HG03280 (cell line): ENCODE results near the gene CPEB4.

Experiments used
- ATAC-seq: cut with Tn5 transposase; IDR thresholded peaks from one replicate; pipeline ENCODE4 v1.9.1; 2021; ENCODE audit warnings: mild to moderate bottlenecking, moderate library complexity; ENCODE audit not compliant: unreplicated experiment

CPEB4 gene

DNA sequence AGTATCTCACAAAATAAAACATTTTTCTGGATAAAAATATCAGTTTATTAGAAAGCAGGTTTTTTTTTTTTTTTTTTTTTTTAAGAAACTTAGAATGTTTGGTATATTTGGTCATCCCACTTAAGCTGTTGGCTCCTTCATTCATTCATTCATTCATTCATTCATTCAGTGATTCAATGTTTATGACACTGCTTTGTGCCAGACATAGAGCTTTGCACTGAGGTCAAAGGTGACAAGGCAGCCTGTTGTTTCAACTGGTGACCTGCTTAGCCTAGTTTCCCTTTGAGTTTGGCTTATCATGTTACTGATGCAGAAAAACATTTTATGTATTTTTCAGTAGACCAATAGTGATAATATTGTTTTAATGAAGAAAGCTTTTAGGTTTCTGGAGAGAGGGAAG is 23.5 kb downstream of the CPEB4 start:
- no peak for ATAC-seq

DNA sequence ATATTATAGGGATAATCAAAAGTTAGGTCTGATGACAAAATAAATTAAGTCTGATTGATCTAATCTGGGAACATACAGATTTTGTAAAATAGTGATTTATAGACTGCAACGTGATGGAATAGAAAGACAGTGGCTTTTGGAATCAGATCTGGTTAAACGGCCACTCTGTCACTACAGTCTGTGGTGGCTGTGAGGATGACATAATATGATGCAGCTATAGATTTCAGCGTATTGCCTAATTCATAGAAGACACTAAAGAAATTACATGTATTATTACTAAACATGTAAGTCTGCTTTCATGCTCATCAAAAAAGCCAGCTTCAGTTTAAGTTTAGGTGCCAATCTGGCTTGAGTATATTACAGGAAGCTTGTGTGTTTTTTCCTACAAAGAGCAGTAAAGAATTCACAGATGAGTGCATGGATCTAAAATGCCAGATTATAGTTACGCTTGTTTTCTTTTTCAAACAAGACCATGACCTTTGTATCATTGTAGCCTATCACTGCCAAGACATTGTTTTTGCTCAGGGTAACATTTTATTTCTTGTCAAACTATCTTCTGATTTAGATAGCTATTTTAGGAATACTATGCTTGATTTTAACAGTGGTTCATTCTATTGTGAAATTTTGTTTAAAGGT is 25.7 kb downstream of the CPEB4 start:
- no peak for ATAC-seq

DNA sequence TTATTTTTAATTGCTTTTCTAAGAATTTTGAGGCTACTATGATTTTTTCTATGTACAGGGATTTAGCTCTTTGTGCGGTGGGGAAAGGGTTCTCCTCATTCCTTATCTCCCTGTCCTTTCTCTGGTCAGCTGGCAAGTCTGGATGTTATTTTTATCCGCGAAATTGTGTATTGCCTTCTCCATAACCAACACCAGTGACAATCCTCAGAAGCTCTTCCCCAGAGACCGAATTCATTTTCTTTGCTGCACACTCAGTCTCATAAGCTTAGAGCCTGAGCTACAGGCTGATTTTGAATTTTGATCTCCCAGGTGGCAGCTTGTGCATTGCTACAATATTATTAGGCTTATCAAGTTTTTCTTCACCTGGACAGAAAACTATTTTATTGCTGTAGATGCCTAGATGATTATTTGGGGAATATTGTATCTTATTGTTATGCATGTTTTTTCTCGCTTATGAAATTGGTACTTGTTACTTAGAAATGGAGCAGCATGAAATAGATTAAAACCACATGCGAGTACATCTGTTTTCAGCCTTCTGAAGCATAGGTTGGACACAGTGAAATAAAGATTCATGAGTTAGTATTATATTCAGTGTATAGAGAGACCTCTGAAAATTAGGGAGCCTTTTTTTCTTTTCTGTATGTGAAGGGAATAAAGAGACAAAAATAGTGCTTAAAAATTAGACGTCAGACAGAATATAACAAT is 27.3 kb downstream of the CPEB4 start:
- ATAC-seq: no peak

DNA sequence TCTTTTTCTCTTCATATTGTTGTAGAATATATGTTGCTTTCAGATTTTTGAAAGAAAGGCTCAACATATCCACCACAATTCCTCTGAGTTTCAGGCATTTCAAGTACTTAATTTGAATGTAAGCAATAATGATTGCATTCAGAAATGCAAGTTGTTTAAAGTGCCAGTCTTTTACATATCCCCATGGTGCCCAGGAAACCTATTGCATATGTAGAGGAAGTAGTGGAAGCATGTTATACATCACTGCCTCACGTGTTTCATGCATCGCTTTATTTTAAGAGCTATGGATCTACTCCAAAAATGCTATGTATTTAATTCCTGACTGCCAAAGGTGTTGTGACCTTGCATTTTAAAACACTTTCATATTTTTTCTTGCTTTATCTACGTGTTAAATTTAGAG is 28.1 kb downstream of the CPEB4 start:
- ATAC-seq: no peak

DNA sequence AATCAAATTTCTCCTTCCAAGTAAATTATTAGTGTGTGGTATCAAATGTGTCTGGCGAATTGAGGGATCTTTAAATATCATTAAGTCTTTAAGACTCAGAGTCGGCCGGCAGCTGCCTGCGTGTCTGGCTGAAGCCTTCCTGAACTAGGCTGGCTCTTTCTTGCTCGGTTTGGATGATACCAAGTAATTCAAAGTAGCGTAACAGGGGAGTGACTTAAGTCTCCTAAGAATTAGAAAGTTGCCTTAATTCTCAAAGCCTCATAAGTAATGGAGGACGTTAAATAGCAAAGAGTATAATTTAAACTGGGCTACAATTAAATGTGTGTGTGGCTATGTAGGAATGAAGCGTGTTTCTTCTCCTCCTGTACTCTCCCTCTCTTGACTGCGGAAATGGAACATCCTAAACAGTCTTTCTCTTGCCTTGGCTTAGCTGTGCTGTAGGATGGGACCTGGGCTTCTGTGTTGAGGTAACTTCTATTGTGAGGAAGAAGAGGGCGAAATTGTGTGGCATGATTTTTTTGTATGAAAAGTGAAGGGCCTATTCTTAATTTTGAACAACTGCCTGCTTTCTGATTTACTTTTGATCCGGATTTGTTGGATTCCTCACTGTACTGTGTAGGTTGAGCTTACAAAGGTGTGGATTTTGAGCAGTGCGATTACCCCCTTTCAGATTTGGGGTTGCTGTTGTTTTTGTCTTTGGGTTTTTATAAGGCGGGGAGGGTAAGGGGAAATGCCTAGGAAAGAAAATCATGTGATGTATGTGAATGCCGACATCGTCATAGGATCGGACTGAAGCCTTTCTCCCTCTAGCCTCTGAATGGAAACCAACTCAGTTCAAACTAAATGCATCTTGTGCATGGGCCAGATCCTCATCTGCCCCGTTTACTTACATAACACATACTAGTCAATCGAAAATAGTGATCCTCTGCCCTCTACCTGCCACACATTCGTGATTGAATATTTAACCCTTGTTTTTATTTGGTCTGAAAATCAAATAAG is 29.9 kb downstream of the CPEB4 start:
- peak; percentile 93 for ATAC-seq

DNA sequence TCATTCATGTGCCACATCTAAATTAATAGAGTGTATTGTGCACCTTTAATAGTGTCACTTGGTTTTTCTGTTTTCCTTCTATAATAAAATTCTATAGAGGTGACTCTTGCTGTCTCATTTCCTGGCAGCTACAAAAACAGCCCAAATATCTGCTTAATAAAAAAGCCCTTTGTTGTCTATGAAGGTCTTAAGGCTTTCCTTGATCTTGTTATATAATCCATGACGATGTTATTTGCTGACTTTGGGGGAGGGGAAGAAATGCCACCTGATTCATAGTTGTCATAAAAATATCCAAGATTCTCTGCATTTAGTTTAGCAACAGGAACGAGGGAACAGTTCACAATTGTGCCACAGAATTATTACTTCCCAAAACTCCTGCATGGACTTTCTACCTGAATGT is 31.3 kb downstream of the CPEB4 start:
- ATAC-seq: no peak

DNA sequence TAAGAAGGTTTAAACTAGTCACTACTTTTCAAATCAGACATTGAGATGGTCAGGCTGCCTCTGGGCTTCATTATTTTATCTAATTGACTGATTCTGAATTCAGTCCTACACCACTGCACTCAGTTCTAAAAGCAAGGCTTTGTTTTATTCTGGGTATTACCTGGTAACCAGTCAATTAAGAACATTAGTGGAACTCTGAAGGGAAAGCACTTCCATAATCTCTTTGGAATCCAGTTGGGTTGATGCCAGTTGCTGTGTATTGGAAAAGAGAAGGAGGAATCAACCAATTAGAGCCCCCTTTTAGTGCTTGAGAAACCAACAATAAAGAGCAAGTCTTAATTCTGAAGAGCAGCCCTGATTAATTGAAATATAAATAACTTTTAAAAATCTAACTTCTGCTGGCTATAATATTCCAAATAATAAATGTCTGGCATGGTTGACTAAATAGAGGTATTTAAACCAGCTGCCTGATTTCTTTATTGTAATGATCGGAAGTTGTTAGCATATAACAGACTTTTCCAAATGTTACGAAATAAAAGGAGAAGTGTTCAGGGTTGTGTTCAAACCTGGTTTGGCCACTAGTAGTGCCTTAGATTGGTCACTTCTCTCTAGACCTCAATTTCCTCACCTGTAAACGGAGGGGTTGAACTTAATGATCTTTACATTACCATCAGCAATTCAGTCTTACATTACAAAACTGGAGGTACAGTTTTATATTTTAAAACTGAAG is 32.0 kb downstream of the CPEB4 start:
- ATAC-seq: no peak

DNA sequence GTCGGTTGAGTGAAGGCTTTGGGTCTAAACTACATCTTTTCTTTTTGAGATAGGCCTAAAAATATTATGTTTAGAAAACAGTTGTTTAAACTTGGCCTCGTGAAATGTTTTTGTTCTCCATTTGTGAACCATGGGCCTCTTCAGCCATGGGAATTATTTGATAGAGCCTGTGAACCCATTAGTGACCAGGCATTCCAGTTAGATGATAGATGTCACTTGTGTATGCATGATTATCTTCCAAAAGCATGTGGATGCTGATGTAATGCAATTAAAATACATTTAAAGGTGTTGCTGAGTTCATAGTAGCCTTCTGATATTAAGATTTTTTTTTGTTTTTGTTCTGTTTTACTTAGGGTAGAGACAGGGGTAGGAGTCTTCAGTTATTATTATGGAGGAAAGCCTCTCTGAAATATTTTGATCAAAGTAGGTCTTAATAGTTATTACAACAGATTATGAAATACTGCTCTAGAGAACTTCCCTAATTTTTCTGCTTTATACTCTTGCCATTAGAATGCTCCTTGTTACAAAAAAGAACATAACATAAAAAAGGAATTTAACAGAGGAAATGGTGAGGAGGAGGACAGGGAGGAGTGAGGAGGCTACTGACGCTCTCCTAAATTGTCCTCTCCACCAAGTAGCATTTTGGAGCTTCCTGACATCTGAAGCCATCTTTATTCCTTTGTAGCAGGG is 32.9 kb downstream of the CPEB4 start:
- no peak for ATAC-seq

DNA sequence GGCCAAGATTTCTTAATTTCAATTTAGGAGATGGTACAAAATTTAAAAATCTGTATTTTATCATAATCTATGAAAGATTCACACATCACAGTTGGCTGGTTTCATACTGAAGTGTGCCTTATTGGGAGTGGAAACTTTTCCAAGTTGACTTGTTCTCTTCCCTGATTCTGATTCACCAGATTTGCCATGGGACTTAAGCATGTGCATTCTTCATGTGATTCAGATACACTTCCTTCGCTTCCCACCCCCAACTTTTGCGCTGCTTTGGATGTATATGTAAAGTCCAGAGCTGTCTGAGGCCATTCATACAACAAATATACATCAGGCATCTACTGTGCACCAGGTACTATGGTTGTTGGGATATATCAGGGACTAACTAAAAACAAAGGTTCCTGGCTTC is 34.4 kb downstream of the CPEB4 start:
- no peak for ATAC-seq

DNA sequence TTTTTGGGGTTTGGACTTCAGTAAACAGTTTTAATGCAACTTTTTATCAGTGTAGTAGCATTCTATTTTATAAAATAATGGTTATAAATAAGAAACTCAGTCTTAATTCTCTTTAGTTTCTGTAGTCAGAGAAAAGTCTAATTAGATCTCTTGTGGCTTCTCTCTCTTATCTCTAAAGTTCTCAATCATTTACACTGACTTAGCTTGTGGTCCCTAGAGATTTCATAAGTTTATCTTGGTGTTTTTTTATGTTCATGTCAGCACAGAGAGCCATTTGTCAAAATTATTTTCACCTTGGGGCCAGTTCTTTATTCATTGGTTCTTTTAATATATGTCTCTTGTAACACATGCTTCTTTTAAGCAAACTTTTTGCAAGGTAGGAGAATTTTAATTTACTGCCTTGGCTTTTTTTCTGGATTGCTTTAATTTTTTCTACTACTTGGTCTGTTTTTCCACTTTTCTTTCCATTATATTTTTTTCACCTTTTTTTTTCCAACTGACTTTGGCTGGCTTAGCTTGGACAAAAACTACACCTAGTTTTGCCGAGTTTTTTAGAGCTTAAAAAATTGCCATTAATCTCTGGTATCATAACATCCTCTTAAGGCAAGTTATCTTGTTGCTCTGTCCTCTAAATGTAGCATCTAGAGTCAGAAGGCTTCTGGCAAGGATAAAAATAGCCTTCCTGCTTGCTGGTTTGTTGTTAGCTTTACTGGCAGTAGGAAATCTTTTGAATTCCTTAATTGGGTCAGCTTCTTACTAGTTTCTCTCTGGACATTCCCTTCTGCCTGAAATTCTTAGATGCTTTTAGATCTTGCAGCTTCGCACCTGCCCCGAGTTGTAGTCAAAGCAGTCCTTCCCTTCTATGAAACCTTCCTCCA is 35.3 kb downstream of the CPEB4 start:
- ATAC-seq: no peak

DNA sequence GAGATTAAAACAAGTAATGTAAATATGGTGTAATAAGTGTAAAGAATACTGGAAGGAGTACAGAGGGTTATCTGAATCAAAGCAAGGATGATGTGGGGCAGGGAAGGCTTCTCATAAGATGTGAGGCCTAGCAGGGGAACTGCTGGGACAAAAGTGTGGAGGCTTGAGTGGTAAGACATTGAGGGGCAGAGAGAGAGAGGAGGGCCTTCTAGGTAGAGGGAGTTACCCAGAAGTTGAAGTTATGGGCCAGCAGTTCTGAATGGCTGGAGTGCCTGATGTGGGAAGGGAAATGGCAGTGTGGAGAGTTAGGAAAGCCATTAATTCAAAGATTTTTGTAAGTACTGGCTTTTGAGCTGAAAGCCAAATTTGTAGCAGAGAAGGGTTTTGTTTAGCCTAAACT is 36.8 kb downstream of the CPEB4 start:
- no peak for ATAC-seq

DNA sequence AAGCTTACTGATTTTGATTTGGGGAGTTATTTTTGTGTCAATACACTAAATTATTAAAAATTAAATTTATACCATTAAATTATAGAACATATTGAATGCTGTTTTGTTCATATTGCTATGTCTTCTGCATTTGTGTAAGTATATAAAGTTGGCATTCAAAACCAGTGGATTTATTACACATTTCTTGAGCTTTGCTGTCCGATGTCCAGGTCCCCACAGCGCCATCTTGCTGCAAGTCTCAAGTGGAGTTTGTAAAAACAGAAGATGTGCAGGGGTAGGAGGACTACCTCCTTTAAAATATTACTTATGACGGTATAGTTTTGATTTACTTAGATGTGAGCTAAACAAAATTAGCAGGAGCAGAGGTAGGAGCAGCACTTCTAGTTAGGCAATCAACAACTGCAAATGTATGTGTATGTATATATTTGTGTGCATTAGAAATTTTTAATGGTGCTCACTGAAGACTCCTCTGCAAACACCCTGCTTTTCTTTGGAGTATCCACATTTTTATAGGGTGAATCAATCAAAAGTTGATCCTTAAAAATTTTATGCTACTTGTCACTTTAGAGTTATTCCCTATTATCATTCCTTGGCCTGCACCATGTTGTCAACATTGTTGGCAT is 37.4 kb downstream of the CPEB4 start:
- no peak for ATAC-seq

DNA sequence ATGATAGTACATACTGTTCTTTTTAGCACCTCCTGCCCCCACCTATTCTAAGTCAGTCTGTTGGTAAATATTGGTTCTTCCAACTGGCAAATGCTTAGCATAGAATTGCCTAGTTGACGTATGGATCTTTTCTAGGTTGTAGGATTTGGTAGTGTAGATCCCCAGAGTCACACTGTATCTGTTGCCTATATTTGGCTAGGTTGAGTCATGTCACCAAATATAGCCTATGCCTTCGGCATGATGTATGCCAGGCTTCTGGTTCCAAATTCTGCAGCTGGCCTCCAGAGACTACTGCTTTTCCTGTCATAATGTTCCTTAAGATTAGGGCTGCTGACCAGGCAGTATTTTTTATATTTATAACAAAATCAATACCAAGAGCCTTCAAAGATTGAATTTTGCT is 38.2 kb downstream of the CPEB4 start:
- no peak for ATAC-seq

DNA sequence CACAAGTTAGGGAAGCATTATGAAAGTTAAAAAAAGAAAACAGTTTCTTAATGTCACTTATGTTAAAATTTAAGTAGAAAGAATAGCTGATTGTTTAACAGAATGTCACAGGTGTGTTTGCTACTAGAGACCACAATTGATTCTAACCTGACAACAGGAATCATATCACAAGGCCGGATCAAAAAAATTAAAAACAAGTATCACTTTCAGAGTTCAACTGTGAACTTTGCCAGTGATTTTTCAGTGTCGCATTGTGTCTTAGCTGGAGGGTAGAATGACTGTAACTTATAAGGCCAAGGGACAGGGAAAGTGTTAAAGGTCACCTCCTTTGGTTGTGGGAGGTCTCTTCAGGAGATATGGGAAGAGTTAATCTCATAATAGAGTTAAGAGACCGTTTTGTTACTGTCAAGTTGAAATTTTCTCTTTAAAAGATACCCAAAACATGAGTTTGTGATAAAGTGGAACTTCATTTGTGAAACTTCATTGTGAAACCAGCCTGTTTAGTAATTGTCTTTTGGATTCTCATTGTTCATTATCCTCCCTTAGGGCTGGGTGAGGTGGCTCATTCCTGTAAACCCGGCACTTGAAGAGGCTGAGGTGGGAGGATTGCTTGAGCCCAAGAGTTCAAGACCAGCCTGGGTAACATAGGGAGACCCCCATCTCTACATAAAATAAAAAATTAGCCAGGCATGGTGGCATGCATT is 40.9 kb downstream of the CPEB4 start:
- no peak for ATAC-seq

DNA sequence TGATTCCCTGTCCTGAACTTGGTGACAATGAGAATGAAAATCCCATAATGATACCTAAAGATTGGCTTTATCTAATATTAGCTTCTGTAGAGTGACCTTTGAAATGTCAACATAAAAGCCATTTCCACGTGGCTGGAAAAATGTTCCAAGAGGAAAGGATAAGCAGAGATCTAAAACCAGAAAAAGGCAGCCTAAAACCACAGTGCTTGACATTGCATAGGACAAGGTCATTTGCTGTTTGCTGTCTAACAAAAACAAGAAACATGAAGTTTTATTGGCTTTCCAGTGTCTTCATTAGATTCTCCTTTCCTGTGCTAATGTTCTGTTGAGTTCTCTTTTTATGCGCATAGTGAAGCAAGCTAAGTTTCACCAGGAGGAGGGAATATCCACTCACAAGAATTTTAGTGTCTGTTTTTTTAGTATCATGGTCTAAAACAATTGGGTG is 44.6 kb downstream of the CPEB4 start:
- ATAC-seq: no peak

DNA sequence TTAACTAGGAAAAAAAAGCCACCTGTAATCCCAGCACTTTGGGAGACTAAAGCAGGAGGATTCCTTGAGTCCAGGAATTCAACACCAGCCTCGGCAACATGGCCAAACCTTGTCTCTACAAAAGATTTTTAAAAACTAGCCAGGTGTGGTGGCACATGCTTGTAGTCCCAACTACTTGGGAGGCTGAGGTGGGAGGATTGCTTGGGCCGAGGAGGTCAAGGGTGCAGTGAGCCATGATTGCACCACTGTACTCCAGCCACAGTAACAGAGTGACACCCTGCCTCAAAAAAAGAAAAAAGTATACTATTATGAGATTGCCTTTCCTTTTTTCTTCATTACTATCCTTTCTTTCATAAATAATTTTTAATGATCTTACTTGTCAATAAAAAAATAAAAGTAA is 45.8 kb downstream of the CPEB4 start:
- no peak for ATAC-seq

DNA sequence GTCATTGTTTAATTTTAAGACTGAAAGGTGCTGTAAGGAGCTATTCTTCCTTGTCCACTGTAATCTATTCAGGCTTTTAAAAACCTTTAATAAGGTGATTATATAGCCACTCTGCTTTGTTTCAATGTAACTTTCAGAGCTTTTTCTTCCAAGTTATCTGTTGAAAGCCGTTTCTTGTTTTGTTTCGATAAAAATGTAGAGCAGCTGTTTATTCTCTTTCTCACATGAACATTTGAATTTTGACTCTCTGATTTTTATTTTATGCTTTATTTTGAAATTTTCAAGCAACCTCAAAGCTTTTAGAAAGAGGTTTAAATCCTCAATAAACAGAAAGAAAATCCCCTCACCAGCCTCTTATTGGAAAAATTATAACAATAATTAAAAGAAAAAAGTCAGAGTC is 47.2 kb downstream of the CPEB4 start:
- no peak for ATAC-seq

DNA sequence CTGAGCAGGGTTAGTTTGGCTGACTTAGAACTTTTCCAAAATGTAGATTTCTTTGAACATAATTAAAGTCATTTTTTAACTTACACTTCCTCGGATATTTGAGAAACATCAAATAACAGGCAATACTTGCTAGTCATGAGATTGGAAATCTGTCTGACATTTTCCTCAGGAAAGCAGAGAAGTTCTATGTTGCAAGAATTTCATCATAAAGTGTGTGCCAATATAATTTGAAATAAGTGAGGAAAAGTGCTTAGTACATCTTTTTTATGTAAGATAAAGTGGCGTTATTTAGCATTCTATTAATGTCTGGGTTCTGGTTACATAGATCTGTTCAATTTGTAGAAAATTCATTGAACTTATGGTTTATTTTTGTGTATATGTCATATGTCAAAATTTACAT is 52.1 kb downstream of the CPEB4 start:
- no peak for ATAC-seq
